Measurements from ENCODE around the gene ARPP21. TPM values are rescaled to one million over a fixed set of nuclear protein-coding genes. Genes with fewer than 3 reads are reported as not detected.
A peak's percentile ranks its signal among the peaks of the same experiment; 100 is the strongest.

The ARPP21 gene
- total RNA-seq, 1 experiment from 2014 or later: not detected

DNA sequence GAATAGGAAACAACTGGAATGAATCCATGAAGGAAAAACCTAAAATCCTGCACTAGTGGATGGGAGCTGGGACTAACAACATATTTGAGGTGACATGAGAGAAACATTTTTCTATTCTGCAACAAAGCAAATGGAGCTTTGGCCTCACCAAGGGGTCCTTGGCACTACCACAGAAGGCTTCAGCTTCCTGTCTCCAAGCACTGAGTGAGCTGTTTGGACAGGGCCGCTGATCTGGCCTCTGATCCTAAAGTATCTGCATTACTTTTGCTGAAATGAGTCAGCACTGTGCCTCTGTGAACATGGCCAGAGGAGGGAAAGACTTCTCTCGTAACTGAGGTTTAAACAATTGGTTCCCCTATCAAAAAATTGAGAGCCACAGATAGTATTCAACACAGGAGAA, 9.0 kb downstream of the ARPP21 start:
- no TSS peak for BruUV-seq (replicated peaks)
- intact Hi-C loops (cut with micrococcal nuclease): no loop called here
- no peak overlapping the region for H3K9ac ChIP-seq (ENCODE audit: low read length)
- ATAC-seq (no peak), DNase-seq (no peak)
- no peaks in the 10 kb centered on the region for H4K20me1 ChIP-seq (ENCODE audit: low read length)
- H3K27ac ChIP-seq (ENCODE audit: low read length): no peak overlapping the region
- no peaks in the 10 kb centered on the region for H3K27me3 ChIP-seq (ENCODE audit: low read length)
- TF ChIP-seq, protein P1, sequence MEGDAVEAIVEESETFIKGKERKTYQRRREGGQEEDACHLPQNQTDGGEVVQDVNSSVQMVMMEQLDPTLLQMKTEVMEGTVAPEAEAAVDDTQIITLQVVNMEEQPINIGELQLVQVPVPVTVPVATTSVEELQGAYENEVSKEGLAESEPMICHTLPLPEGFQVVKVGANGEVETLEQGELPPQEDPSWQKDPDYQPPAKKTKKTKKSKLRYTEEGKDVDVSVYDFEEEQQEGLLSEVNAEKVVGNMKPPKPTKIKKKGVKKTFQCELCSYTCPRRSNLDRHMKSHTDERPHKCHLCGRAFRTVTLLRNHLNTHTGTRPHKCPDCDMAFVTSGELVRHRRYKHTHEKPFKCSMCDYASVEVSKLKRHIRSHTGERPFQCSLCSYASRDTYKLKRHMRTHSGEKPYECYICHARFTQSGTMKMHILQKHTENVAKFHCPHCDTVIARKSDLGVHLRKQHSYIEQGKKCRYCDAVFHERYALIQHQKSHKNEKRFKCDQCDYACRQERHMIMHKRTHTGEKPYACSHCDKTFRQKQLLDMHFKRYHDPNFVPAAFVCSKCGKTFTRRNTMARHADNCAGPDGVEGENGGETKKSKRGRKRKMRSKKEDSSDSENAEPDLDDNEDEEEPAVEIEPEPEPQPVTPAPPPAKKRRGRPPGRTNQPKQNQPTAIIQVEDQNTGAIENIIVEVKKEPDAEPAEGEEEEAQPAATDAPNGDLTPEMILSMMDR (conservative IDR thresholded peaks at IDR 0.05; ENCODE audit: low read depth, low read length): no peak
- no peak for TF ChIP-seq EZH2 (IDR thresholded peaks at IDR 0.05; ENCODE audit: low read length, unreplicated experiment)
- no peak for TF ChIP-seq EZH2phosphoT487 (IDR thresholded peaks at IDR 0.05; ENCODE audit: borderline replicate concordance, low read length)
- no peaks in the 10 kb centered on the region for H3K9me3 ChIP-seq (ENCODE audit: low read length)
- H3K4me2 ChIP-seq (ENCODE audit: low read length): no peak overlapping the region
- H2AFZ ChIP-seq (ENCODE audit: low read length): no peak overlapping the region
- H3K4me1 ChIP-seq (ENCODE audit: insufficient read depth, low read length): peaks cover 7% of the 10 kb centered on the region
- H3F3A ChIP-seq (ENCODE audit: low read length, unreplicated experiment): no peaks in the 10 kb centered on the region
- H3K9me2 ChIP-seq (replicated peaks; ENCODE audit: low read length): no peaks in the 10 kb centered on the region
- no peak overlapping the region for H3K4me3 ChIP-seq (ENCODE audit: low read length)
- no peaks in the 10 kb centered on the region for H3K79me2 ChIP-seq (ENCODE audit: low read length)
- ChIA-PET POLR2A (ENCODE audit: unreplicated experiment) (no interaction called here), CTCF (no interaction called here)
- H3K36me3 ChIP-seq (ENCODE audit: low read depth, low read length): no peaks in the 10 kb centered on the region

DNA sequence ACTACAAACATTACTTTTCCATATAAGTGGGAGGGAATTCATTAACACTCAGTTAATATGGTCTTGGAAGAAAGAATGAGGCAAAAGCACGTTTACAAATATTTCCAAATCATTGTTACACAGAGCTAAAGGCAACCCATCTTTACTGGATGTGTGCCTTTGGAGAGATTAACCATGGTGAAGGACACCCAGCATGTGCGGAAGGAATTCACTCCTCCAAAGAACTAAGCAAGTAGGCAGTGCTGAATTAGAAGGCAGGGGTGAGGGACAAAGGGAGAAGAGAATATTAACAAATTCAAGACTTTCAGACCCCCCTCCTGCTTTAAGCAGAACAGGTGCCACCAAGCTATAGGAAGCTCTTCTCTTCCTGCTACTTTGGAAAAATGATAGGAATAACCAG, 10.1 kb downstream of the ARPP21 start:
- H3K36me3 ChIP-seq (ENCODE audit: low read depth, low read length): no peaks in the 10 kb centered on the region
- no peak overlapping the region for H3K27ac ChIP-seq (ENCODE audit: low read length)
- no peak overlapping the region for H2AFZ ChIP-seq (ENCODE audit: low read length)
- H3K4me1 ChIP-seq (ENCODE audit: insufficient read depth, low read length): peaks cover 7% of the 10 kb centered on the region
- ChIA-PET CTCF (no interaction called here), POLR2A (ENCODE audit: unreplicated experiment) (no interaction called here)
- no peak overlapping the region for H3K9ac ChIP-seq (ENCODE audit: low read length)
- BruUV-seq (replicated peaks): no TSS peak
- H3K9me2 ChIP-seq (replicated peaks; ENCODE audit: low read length): no peaks in the 10 kb centered on the region
- H3K79me2 ChIP-seq (ENCODE audit: low read length): no peaks in the 10 kb centered on the region
- H3K4me3 ChIP-seq (ENCODE audit: low read length): no peak overlapping the region
- DNase-seq: no peak
- no peaks in the 10 kb centered on the region for H3K27me3 ChIP-seq (ENCODE audit: low read length)
- no peak for TF ChIP-seq EZH2 (IDR thresholded peaks at IDR 0.05; ENCODE audit: low read length, unreplicated experiment)
- TF ChIP-seq EZH2phosphoT487 (IDR thresholded peaks at IDR 0.05; ENCODE audit: borderline replicate concordance, low read length): no peak
- TF ChIP-seq, protein P1 (conservative IDR thresholded peaks at IDR 0.05; ENCODE audit: low read depth, low read length): no peak
- intact Hi-C loops (cut with micrococcal nuclease): no loop called here
- H3K9me3 ChIP-seq (ENCODE audit: low read length): no peaks in the 10 kb centered on the region
- no peaks in the 10 kb centered on the region for H4K20me1 ChIP-seq (ENCODE audit: low read length)
- H3F3A ChIP-seq (ENCODE audit: low read length, unreplicated experiment): no peaks in the 10 kb centered on the region
- no peak for ATAC-seq
- no peak overlapping the region for H3K4me2 ChIP-seq (ENCODE audit: low read length)

DNA sequence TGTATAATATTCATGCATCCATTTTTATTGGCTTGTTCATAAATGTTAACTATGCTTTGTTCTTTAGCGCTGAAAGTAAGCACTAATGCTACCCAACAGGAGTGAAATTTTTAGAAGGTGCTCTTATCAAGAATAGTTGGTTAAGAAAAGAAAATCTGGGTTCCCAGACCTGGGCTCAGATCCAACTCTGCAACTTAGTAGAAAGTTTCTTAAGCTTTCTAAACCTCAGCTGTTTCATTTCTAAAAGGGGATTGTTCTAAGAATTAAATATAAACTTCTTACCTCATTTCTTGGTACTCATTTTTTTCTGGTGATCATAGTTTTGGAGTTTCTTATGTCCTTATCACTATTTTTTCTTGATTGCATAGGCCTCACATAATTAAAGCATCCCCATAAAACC, 12.1 kb downstream of the ARPP21 start:
- Histone ChIP-seq H3K27ac (ENCODE audit: low read length) (peak overlapping the region; percentile 31), H4K20me1 (ENCODE audit: low read length) (no peaks in the 10 kb centered on the region), H3K36me3 (ENCODE audit: low read depth, low read length) (no peaks in the 10 kb centered on the region), H3K27me3 (ENCODE audit: low read length) (no peaks in the 10 kb centered on the region), H2AFZ (ENCODE audit: low read length) (no peak overlapping the region), H3F3A (ENCODE audit: low read length, unreplicated experiment) (no peaks in the 10 kb centered on the region), H3K4me1 (ENCODE audit: insufficient read depth, low read length) (peaks cover 7% of the 10 kb centered on the region), H3K79me2 (ENCODE audit: low read length) (no peaks in the 10 kb centered on the region), H3K4me3 (ENCODE audit: low read length) (no peak overlapping the region), H3K4me2 (ENCODE audit: low read length) (peak overlapping the region; percentile 32; the same call in 1 of the 2 replicates), H3K9ac (ENCODE audit: low read length) (no peak overlapping the region), H3K9me3 (ENCODE audit: low read length) (no peaks in the 10 kb centered on the region), H3K9me2 (replicated peaks; ENCODE audit: low read length) (no peaks in the 10 kb centered on the region)
- ChIA-PET POLR2A (ENCODE audit: unreplicated experiment) (no interaction called here), CTCF (no interaction called here)
- no TSS peak for BruUV-seq (replicated peaks)
- TF ChIP-seq EZH2phosphoT487 (IDR thresholded peaks at IDR 0.05; ENCODE audit: borderline replicate concordance, low read length) (no peak), EZH2 (IDR thresholded peaks at IDR 0.05; ENCODE audit: low read length, unreplicated experiment) (no peak)
- TF ChIP-seq, protein P1 (conservative IDR thresholded peaks at IDR 0.05; ENCODE audit: low read depth, low read length): no peak
- DNase-seq (no peak), ATAC-seq (no peak)
- intact Hi-C loops (cut with micrococcal nuclease): loop anchor here (5.0 kb wide), 1 partner anchor 769 kb away; no protein-coding TSS in a partner anchor
